HG03439 (cell line): ENCODE results near the gene EXOC8.

Experiments
- ATAC-seq: cut with Tn5 transposase; IDR thresholded peaks from one replicate; pipeline ENCODE4 v1.9.1; 2021; ENCODE audit warnings: mild to moderate bottlenecking, moderate library complexity; ENCODE audit not compliant: unreplicated experiment

Gene EXOC8

DNA sequence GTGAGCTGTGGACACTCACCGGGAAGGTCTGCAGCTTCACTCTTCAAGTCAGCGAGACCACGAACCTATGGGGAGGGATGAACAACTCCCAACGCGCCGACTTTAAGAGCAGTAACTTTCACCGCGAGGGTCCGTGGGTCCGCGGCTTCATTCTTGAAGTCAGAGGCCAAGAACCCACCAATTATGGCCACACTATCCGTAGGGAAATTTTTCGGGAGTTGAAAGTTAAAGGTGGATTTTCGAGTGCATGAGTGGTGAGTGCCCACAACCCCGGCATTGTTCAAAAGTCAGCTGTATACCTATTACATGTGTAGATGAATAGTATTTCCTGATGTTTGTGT, 19.7 kb downstream of the EXOC8 start:
- no peak for ATAC-seq

DNA sequence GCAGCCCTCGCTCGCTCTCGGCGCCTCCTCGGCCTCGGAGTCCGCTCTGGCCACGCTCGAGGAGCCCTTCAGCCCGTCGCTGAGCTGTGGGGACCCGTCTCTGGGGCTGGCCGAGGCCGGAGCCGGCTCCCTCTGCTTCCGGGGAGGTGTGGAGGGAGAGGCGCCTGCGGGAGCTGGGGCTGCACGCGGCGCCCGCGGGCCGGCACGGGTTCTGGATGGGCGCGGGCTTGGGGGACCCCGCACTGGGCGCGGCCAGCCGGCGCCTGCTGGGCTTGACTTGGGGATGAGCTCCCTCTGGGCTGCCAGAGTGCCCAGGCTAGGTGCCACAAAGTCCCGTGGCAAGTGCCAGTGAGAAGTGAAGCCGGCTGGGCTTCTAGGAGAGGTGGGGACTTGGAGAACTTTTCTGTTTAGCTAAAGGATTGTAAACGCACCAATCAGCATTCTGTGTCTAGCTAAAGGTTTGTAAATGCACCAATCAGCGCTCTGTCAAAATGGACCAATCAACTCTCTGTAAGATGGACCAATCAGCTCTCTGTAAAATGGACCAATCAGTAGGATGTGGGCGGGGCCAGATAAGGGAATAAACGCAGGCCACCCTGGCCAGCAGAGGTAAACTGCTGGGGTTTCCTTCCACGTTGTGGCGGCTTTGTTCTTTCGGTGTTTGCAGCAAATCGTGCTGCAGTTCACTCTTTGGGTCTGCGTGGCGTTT, 20.2 kb downstream of the EXOC8 start:
- ATAC-seq = no peak

DNA sequence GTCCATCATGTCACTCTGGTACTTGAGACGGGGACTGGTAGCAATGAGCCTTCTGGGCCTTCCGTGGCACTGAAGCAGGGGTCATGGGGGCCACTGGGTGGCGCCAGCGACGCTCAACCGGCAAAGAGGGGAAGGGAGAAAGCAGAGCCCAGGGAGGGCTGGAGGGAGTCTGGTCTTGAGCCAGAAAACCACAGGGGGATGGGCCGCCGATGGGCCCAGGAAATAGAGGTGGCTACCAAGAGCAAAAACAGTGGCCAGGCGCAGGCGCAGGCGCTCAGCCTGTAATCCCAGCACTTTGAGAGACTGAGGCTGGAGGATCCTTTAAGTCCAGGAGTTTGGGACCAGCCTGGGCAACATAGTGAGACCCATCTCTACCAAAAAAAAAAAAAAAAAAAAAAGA, 21.8 kb downstream of the EXOC8 start:
- peak; percentile 65 for ATAC-seq

DNA sequence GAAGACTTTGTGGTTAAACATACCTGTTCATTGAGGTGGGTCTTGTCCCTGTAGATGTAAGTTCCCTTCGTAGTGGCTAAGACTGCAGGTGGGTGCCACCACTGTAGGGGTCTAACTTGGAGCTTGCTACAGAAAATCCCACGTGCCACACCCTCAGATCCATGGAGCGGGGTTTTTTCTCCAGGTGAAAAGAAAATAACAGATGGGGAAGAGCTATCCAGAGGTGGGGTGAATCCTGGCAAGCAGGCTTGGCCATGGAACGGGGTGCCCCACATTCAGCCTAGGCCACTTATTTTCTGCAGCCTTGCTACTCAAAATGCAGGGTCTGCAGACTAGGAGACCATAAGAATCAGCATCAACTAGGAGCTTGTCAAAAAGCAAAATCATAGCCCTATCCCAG, 24.0 kb downstream of the EXOC8 start:
- no peak for ATAC-seq

DNA sequence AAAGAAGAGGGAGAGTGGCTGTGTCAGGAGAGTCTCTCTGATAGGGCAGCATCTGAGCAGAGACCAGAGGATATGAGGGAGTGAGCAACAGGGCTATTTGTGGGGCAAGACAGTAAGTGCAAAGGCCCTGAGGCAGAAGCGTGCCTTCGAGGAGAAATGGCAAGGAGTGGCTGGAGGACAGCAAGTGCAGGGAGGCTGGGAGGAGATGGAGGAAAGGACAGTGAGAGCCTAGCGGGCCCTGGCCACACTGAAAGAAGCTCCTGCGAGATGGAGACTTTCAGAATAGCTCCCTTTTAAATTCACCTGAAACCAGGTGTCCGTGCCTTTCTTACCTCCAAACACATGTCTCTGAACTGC, 25.2 kb downstream of the EXOC8 start:
- no peak for ATAC-seq

DNA sequence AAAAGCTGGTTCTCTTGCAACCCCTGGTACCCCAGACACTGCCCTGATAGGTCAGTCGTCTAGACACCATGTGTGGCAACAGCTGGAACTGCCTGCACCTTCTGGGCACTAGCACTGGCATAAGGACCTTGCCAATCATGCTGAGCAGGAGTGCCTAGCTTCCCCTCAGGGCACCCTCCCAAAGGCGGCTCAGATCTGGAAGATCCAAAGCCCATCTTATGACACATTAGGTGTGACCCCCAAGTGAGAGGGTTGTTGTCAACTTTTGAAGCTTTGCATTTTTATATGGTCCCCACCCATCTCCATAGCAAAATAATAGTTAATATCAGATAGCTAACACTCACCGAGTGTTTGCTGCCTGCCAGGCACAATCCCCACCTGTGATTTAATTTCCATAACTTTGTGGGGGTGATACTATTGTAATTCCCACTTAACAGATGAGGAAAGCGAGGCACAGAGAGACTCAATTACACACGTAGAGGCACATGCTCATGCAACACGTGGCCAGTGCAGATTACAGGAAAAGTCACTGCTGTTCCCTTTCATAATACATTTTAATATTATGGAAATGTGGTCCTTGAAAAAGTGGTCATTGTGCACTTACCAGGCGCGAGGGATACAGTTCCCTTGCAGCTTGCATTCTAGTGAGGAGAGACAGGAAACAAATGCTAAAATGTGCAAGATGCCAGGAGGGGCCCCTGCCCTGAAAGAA, 25.8 kb downstream of the EXOC8 start:
- no peak for ATAC-seq

DNA sequence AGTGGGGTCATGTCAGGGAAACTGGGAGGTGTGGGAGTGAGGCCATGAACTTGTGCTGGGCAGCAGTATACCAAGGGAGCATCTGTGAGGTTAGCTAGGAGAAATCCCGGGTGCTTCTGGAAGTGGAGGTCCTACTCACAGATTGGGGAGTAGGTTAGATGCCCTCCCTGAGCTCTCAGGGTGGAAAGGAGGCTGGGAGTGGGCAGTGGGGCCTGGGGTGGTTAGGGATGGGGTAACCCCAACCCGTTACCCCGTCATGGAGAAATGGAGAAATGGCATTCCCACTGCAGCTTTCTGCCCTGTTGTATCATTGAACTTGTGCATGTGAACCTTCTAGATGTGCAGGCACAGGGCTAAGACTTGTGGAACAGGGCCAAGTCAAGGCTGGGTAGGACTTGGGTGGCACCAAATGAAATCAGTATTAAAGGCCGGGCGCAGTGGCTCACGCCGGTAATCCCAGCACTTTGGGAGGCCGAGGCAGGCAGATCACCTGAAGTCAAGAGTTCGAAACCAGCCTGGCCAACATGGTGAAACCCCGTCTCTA, 27.2 kb downstream of the EXOC8 start:
- ATAC-seq = no peak

DNA sequence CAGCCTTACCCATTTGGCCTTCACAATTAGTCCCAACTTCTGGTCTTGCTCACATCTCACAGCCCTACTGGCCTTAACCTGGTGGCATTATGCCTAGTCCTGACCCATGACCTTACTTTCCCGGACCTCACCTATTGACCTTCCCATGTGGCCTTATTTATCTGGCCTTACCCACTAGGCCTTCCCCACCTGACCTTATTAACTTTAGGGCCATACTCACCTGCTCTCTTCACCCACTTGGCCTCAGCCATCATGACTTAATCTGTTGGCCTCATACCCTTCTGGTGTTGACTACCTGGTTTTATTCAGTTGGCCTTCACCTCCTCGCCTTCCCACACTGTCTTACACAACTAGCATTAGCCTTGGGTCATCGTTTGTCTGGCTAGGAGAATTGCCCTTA, 35.7 kb downstream of the EXOC8 start:
- no peak for ATAC-seq

DNA sequence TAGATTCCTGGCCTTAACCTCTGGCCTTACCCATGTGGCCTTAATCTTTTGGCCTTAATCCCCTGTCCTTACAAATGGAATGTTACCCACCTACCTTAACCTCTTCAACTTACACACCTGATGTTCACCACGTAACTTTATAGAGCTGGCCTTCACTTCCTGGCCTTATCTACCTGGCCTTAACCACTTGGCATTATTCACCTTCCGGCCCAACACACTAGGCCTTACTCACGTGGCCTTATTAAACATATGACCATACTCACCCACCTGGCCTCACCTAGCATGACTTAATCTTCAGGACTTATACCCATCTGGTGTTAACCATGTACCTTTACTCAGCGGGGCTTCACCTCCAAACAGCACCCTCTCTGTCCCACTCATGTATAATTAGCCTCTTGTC, 41.7 kb downstream of the EXOC8 start:
- ATAC-seq = no peak

DNA sequence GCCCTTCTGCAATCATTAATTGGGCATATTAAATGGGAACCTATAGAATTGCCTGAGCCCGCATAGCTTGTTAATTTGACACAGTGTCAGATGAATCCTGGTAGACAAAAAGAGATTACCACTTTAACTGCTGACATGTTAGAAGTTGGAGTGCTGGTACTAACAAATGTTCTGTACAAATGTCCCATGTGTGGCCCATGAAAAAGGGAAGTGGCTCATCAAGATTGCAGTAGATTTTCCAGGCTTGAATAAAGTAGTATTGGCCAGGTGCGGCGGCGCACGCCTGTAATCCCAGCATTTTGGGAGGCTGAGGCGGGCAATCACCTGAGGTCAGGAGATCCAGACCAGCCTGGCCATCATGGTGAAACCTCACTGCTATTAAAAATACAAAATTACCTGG, 51.0 kb downstream of the EXOC8 start:
- no peak for ATAC-seq

DNA sequence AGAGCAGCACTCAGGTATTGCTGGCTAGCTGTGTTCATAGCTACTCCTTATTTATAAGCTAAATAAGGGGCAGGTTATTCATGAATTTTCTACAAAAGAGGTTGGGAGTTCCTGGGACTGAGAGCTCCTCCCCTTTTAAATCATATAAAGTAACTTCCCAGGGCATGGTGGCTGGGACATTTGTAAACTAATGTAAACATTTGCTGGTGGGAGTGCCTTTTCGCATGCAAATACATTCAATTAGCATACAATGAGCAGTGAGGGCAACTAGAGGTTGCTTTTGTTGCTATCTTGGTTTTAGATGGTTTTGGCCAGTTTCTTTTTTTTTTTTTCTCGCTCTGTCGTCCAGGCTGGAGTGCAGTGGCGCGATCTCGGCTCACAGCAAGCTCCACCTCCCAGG, 53.2 kb downstream of the EXOC8 start:
- no peak for ATAC-seq
